Loucy (cell line): ENCODE data around the gene KCNMB2.

Experiments used
- H2AFZ ChIP-seq: fragments of 200-600 bp; sonication (generic); 2 replicates; pipeline ENCODE4 v1.6.0; 2016; ENCODE audit warnings: antibody characterized with exemption, mild to moderate bottlenecking, low read length, moderate library complexity
- H3F3A ChIP-seq: fragments of 200-600 bp; 2 replicates; pipeline ENCODE4 v1.6.0; 2016; ENCODE audit warnings: antibody characterized with exemption, low read depth, mild to moderate bottlenecking
- H3K27me3 ChIP-seq: fragments of 200-600 bp; sonication (generic); 2 replicates; pipeline ENCODE4 v1.6.1; 2014; ENCODE audit warnings: low read length, mild to moderate bottlenecking; ENCODE audit not compliant: insufficient read depth, poor library complexity, severe bottlenecking
- H3K36me3 ChIP-seq: fragments of 200-600 bp; sonication (generic); 2 replicates; pipeline ENCODE4 v1.6.1; 2016; ENCODE audit warnings: low read length; ENCODE audit not compliant: insufficient read depth
- H3K4me1 ChIP-seq: fragments of 200-600 bp; sonication (generic); 2 replicates; pipeline ENCODE4 v1.5.1; 2014; ENCODE audit warnings: low read length, mild to moderate bottlenecking; ENCODE audit not compliant: insufficient read depth, poor library complexity, severe bottlenecking
- H3K4me2 ChIP-seq: fragments of 200-600 bp; sonication (generic); 2 replicates; pipeline ENCODE4 v1.6.0; 2014; ENCODE audit warnings: antibody characterized with exemption, low read length, low read depth, mild to moderate bottlenecking; ENCODE audit not compliant: poor library complexity, severe bottlenecking
- H3K4me3 ChIP-seq: fragments of 200-600 bp; sonication (generic); 2 replicates; pipeline ENCODE4 v1.5.1; 2014; ENCODE audit warnings: low read length, mild to moderate bottlenecking, mixed read lengths; ENCODE audit not compliant: poor library complexity, severe bottlenecking
- H3K79me2 ChIP-seq: fragments of 200-600 bp; sonication (generic); 2 replicates; pipeline ENCODE4 v1.6.1; 2014; ENCODE audit warnings: low read length; ENCODE audit not compliant: insufficient read depth
- H3K9ac ChIP-seq: fragments of 200-600 bp; sonication (generic); 2 replicates; pipeline ENCODE4 v1.6.0; 2014; ENCODE audit warnings: mild to moderate bottlenecking, low read depth, low read length, moderate library complexity; ENCODE audit not compliant: poor library complexity, severe bottlenecking
- H3K9me2 ChIP-seq: fragments of 200-600 bp; sonication (generic); replicated peaks from 2 replicates; pipeline ENCODE4 v1.6.1; 2016; ENCODE audit warnings: low read depth, low read length, mixed read lengths
- H3K9me3 ChIP-seq: fragments of 200-600 bp; sonication (generic); 2 replicates; pipeline ENCODE4 v1.6.1; 2014; ENCODE audit warnings: mild to moderate bottlenecking, antibody characterized with exemption, low read length, low read depth; ENCODE audit not compliant: insufficient read depth
- H4K20me1 ChIP-seq: fragments of 200-600 bp; sonication (generic); 2 replicates; pipeline ENCODE4 v1.6.0; 2014; ENCODE audit warnings: antibody characterized with exemption, low read length, mild to moderate bottlenecking; ENCODE audit not compliant: insufficient read depth, poor library complexity, severe bottlenecking
- CTCF ChIP-seq: fragments of 200-600 bp; sonication (generic); conservative IDR thresholded peaks from 2 replicates; pipeline ENCODE4 v1.5.1; 2014; ENCODE audit warnings: mild to moderate bottlenecking, antibody characterized with exemption, low read length
- EZH2phosphoT487 ChIP-seq: fragments of 200-600 bp; IDR thresholded peaks from 2 replicates; pipeline ENCODE4 v1.6.1; 2018; ENCODE audit warnings: antibody characterized with exemption, mild to moderate bottlenecking, moderate library complexity, borderline replicate concordance

KCNMB2 gene

GRCh38 chr3:178765472-178765871 is 229.2 kb downstream of the KCNMB2 start:
- H3K79me2 ChIP-seq = no peaks in the 10 kb centered on the region
- H4K20me1 ChIP-seq = no peaks in the 10 kb centered on the region
- H2AFZ ChIP-seq = no peak overlapping the region
- no peak overlapping the region for H3K4me3 ChIP-seq
- H3K4me1 ChIP-seq = no peaks in the 10 kb centered on the region
- no peaks in the 10 kb centered on the region for H3K9me2 ChIP-seq
- H3K36me3 ChIP-seq = no peaks in the 10 kb centered on the region
- H3F3A ChIP-seq = no peaks in the 10 kb centered on the region
- H3K9ac ChIP-seq = no peak overlapping the region
- no peak overlapping the region for H3K4me2 ChIP-seq
- no peaks in the 10 kb centered on the region for H3K9me3 ChIP-seq
- H3K27me3 ChIP-seq = no peaks in the 10 kb centered on the region
- TF ChIP-seq CTCF (no peak), EZH2phosphoT487 (no peak)

DNA sequence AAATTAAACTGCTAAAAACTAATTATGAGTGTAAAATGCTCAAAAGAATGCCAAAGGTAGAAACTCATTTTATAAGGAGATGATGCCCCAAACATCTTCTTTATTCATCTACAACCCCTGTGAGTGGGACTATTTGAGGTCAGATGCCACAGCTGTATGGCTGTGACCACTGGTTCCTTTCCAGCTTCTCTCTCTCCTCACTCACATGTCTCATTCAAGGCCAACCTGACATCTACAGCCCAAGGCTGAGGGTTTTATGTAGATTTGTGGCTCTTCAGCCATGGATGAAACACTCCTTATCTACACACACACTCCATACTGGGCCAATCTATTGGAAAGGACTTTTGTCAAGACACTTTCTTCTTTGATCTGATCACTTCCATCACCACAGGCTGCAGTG is 231.3 kb downstream of the KCNMB2 start:
- no peaks in the 10 kb centered on the region for H4K20me1 ChIP-seq
- H3K79me2 ChIP-seq = no peaks in the 10 kb centered on the region
- TF ChIP-seq EZH2phosphoT487 = no peak
- H3K4me2 ChIP-seq = no peak overlapping the region
- no peaks in the 10 kb centered on the region for H3F3A ChIP-seq
- peaks cover 1% of the 10 kb centered on the region for H3K4me1 ChIP-seq
- no peak overlapping the region for H3K4me3 ChIP-seq
- no peak overlapping the region for H3K9ac ChIP-seq
- H3K9me2 ChIP-seq = no peaks in the 10 kb centered on the region
- H2AFZ ChIP-seq = no peak overlapping the region
- no peaks in the 10 kb centered on the region for H3K27me3 ChIP-seq
- no peaks in the 10 kb centered on the region for H3K9me3 ChIP-seq
- H3K36me3 ChIP-seq = no peaks in the 10 kb centered on the region

- Histone ChIP-seq H2AFZ (no peak overlapping the region), H4K20me1 (no peaks in the 10 kb centered on the region), H3K9ac (no peak overlapping the region), H3K27me3 (no peaks in the 10 kb centered on the region), H3F3A (no peaks in the 10 kb centered on the region), H3K79me2 (no peaks in the 10 kb centered on the region), H3K9me3 (no peaks in the 10 kb centered on the region), H3K4me1 (peaks cover 7% of the 10 kb centered on the region), H3K4me3 (no peak overlapping the region), H3K4me2 (no peak overlapping the region), H3K36me3 (no peaks in the 10 kb centered on the region), H3K9me2 (no peaks in the 10 kb centered on the region)
- TF ChIP-seq EZH2phosphoT487 = no peak
- no peak for TF ChIP-seq CTCF
These were observed 232.0 kb downstream of the KCNMB2 start for GRCh38 chr3:178768072-178768864.

GRCh38 chr3:178771511-178771910 is 235.3 kb downstream of the KCNMB2 start:
- no peak overlapping the region for H3K4me2 ChIP-seq
- no peak overlapping the region for H3K4me3 ChIP-seq
- H3K79me2 ChIP-seq = no peaks in the 10 kb centered on the region
- TF ChIP-seq CTCF (no peak), EZH2phosphoT487 (no peak)
- H3K27me3 ChIP-seq = no peaks in the 10 kb centered on the region
- H2AFZ ChIP-seq = no peak overlapping the region
- no peak overlapping the region for H3K9ac ChIP-seq
- no peaks in the 10 kb centered on the region for H3F3A ChIP-seq
- H4K20me1 ChIP-seq = no peaks in the 10 kb centered on the region
- H3K4me1 ChIP-seq = peaks cover 7% of the 10 kb centered on the region
- no peaks in the 10 kb centered on the region for H3K9me2 ChIP-seq
- H3K36me3 ChIP-seq = no peaks in the 10 kb centered on the region
- no peaks in the 10 kb centered on the region for H3K9me3 ChIP-seq
